Endothelial cell (in vitro differentiated cells): ENCODE measurements around the gene AFF2. TPM values are rescaled to one million over a fixed set of nuclear protein-coding genes. Genes with fewer than 3 reads are reported as not detected.

ENCODE experiments used
- DNase-seq: peaks from one replicate; pipeline ENCODE4 v3.0.0; 2021; ENCODE audit warnings: low spot score
- H3K27ac Mint-ChIP-seq: one replicate; pipeline ENCODE4 v1.8.0; 2021; ENCODE audit warnings: mixed read lengths, inconsistent platforms; ENCODE audit not compliant: unreplicated experiment
- H3K27me3 Mint-ChIP-seq: one replicate; pipeline ENCODE4 v1.8.0; 2021; ENCODE audit warnings: mild to moderate bottlenecking, moderate library complexity, mixed read lengths, inconsistent platforms; ENCODE audit not compliant: unreplicated experiment
- H3K36me3 Mint-ChIP-seq: one replicate; pipeline ENCODE4 v1.8.0; 2021; ENCODE audit warnings: mild to moderate bottlenecking, low read depth, mixed read lengths, inconsistent platforms; ENCODE audit not compliant: unreplicated experiment
- H3K4me1 Mint-ChIP-seq: one replicate; pipeline ENCODE4 v1.8.0; 2021; ENCODE audit warnings: mild to moderate bottlenecking, mixed read lengths, inconsistent platforms; ENCODE audit not compliant: unreplicated experiment
- H3K4me3 Mint-ChIP-seq: one replicate; pipeline ENCODE4 v1.8.0; 2021; ENCODE audit warnings: mild to moderate bottlenecking, mixed read lengths, inconsistent platforms; ENCODE audit not compliant: unreplicated experiment
- H3K9me3 Mint-ChIP-seq: one replicate; pipeline ENCODE4 v1.8.0; 2021; ENCODE audit warnings: mixed read lengths, inconsistent platforms; ENCODE audit not compliant: unreplicated experiment
- CTCF ChIP-seq: fragments of 200-600 bp; sonication (generic); IDR thresholded peaks from one replicate; pipeline ENCODE4 v1.5.0; 2021; ENCODE audit warnings: antibody characterized with exemption; ENCODE audit not compliant: unreplicated experiment
- total RNA-seq: library from RNA; stranded (reverse); fragmentation: NEBNext Ultra II Directional; extraction: Animal tissue kit (Norgen Biotek cat#: 25700); gene quantifications from one replicate; pipeline ENCODE4 v1.2.1, GENCODE V29; 2021; ENCODE audit not compliant: unreplicated experiment

Gene AFF2
- total RNA-seq, 1 donor from 2014 or later: 9.3 TPM

- H3K4me3 Mint-ChIP-seq: no peak overlapping the region
- H3K27ac Mint-ChIP-seq: no peak overlapping the region
- peaks cover 2% of the 10 kb centered on the region for H3K4me1 Mint-ChIP-seq
- no peaks in the 10 kb centered on the region for H3K36me3 Mint-ChIP-seq
- no peaks in the 10 kb centered on the region for H3K27me3 Mint-ChIP-seq
- no peak for TF ChIP-seq CTCF
- H3K9me3 Mint-ChIP-seq: no peaks in the 10 kb centered on the region
- DNase-seq: no peak
These were observed 92.2 kb downstream of the AFF2 start for GRCh38 chrX:148592595-148592994.

- Mint-ChIP-seq H3K27me3 (no peaks in the 10 kb centered on the region), H3K4me3 (no peak overlapping the region), H3K36me3 (no peaks in the 10 kb centered on the region), H3K9me3 (no peaks in the 10 kb centered on the region), H3K27ac (no peak overlapping the region), H3K4me1 (peaks cover 2% of the 10 kb centered on the region)
- no peak for TF ChIP-seq CTCF
- DNase-seq: no peak
These were observed 92.7 kb downstream of the AFF2 start for GRCh38 chrX:148593146-148593545.

- Mint-ChIP-seq H3K9me3 (no peaks in the 10 kb centered on the region), H3K36me3 (no peaks in the 10 kb centered on the region), H3K27me3 (no peaks in the 10 kb centered on the region), H3K4me3 (no peak overlapping the region), H3K27ac (no peak overlapping the region), H3K4me1 (peaks cover 2% of the 10 kb centered on the region)
- no peak for DNase-seq
- no peak for TF ChIP-seq CTCF
These were observed 93.6 kb downstream of the AFF2 start for GRCh38 chrX:148593987-148594386.

- Mint-ChIP-seq H3K36me3 (no peaks in the 10 kb centered on the region), H3K27me3 (no peaks in the 10 kb centered on the region), H3K27ac (no peak overlapping the region), H3K9me3 (no peaks in the 10 kb centered on the region), H3K4me3 (no peak overlapping the region), H3K4me1 (no peaks in the 10 kb centered on the region)
- no peak for TF ChIP-seq CTCF
- no peak for DNase-seq
These were observed 99.0 kb downstream of the AFF2 start for GRCh38 chrX:148599404-148599803.

GRCh38 chrX:148600131-148600530 is 99.7 kb downstream of the AFF2 start:
- Mint-ChIP-seq H3K4me1 (no peaks in the 10 kb centered on the region), H3K9me3 (no peaks in the 10 kb centered on the region)

More at GRCh38 chrX:148600131-148600530, 99.7 kb downstream of the AFF2 start:
- no peak for TF ChIP-seq CTCF
- Mint-ChIP-seq H3K4me3 (no peak overlapping the region), H3K36me3 (no peaks in the 10 kb centered on the region), H3K27me3 (no peaks in the 10 kb centered on the region), H3K27ac (no peak overlapping the region)
- DNase-seq: no peak
